Activated naive CD4-positive, alpha-beta T cell treated with anti-CD3 and anti-CD28 coated beads, Interleukin-2, amount 50 U/mL, for 24 hours (primary cell): Measurements from ENCODE around the gene ALDH18A1.
"Not testable (repeated sequence)": the region's sequence is repeated elsewhere in the genome, so short reads cannot be mapped to it uniquely, and the experiment has no call there.

Source experiments
- H3K27ac Mint-ChIP-seq: one replicate; pipeline ENCODE4 v1.8.0; 2021; ENCODE audit warnings: mild to moderate bottlenecking, mixed read lengths
- H3K27me3 Mint-ChIP-seq: one replicate; pipeline ENCODE4 v1.8.0; 2021; ENCODE audit warnings: mixed read lengths
- H3K36me3 Mint-ChIP-seq: one replicate; pipeline ENCODE4 v1.8.0; 2021; ENCODE audit warnings: mixed read lengths
- H3K4me1 Mint-ChIP-seq: one replicate; pipeline ENCODE4 v1.8.0; 2021; ENCODE audit warnings: mixed read lengths
- H3K4me3 Mint-ChIP-seq: one replicate; pipeline ENCODE4 v1.8.0; 2021; ENCODE audit warnings: mild to moderate bottlenecking, mixed read lengths
- H3K9me3 Mint-ChIP-seq: one replicate; pipeline ENCODE4 v1.8.0; 2021; ENCODE audit warnings: mixed read lengths

Gene ALDH18A1

GRCh38 chr10:95656291-95657164 is at the start of gene ALDH18A1:
ALDH18A1 (minus strand) TSS chr10:95656711; CDS start chr10:95653377, 3,334 bp downstream.
- Mint-ChIP-seq H3K36me3 (peaks cover 17% of the 10 kb centered on the region), H3K27ac (peak within 1 kb of the TSS; percentile 94), H3K4me1 (peaks cover 41% of the 10 kb centered on the region), H3K9me3 (peaks cover 4% of the 10 kb centered on the region), H3K4me3 (peak within 1 kb of the TSS; percentile 97), H3K27me3 (no peaks in the 10 kb centered on the region)

- Mint-ChIP-seq H3K9me3 (no peaks in the 10 kb centered on the region), H3K36me3 (no peaks in the 10 kb centered on the region), H3K4me3 (no peak overlapping the region), H3K27me3 (no peaks in the 10 kb centered on the region), H3K27ac (no peak overlapping the region), H3K4me1 (peaks cover 7% of the 10 kb centered on the region)
Observed at GRCh38 chr10:95698415-95698814, 41.9 kb upstream of the ALDH18A1 start.

- no peak overlapping the region for H3K4me3 Mint-ChIP-seq
- H3K36me3 Mint-ChIP-seq, result no peaks in the 10 kb centered on the region
- H3K27me3 Mint-ChIP-seq, result no peaks in the 10 kb centered on the region
- H3K27ac Mint-ChIP-seq, result no peak overlapping the region
- H3K4me1 Mint-ChIP-seq, result peaks cover 13% of the 10 kb centered on the region
- H3K9me3 Mint-ChIP-seq, result no peaks in the 10 kb centered on the region
Observed at GRCh38 chr10:95697429-95697828, 40.9 kb upstream of the ALDH18A1 start.

- no peak overlapping the region for H3K27ac Mint-ChIP-seq
- H3K27me3 Mint-ChIP-seq, result no peaks in the 10 kb centered on the region
Observed at GRCh38 chr10:95694665-95695064, 38.2 kb upstream of the ALDH18A1 start.

GRCh38 chr10:95693668-95694534 is 37.4 kb upstream of the ALDH18A1 start, which contains the start of gene TCTN3:
TCTN3 (minus strand) TSS chr10:95693927; CDS start chr10:95693899, 28 bp downstream.
- H3K9me3 Mint-ChIP-seq, result no peaks in the 10 kb centered on the region
- peak within 1 kb of the TSS; percentile 86 for H3K27ac Mint-ChIP-seq
- H3K4me1 Mint-ChIP-seq, result peaks cover 36% of the 10 kb centered on the region
- no peaks in the 10 kb centered on the region for H3K27me3 Mint-ChIP-seq
- H3K4me3 Mint-ChIP-seq, result peak within 1 kb of the TSS; percentile 96
- peaks cover 9% of the 10 kb centered on the region for H3K36me3 Mint-ChIP-seq

More at GRCh38 chr10:95694665-95695064, 38.2 kb upstream of the ALDH18A1 start:
- Mint-ChIP-seq H3K4me3 (peak overlapping the region; percentile 96), H3K9me3 (no peaks in the 10 kb centered on the region), H3K4me1 (peaks cover 36% of the 10 kb centered on the region), H3K36me3 (peaks cover 9% of the 10 kb centered on the region)

- Mint-ChIP-seq H3K9me3 (no peaks in the 10 kb centered on the region), H3K4me1 (peaks cover 40% of the 10 kb centered on the region), H3K27ac (peak overlapping the region; percentile 86), H3K4me3 (peak overlapping the region; percentile 96), H3K27me3 (no peaks in the 10 kb centered on the region), H3K36me3 (peaks cover 12% of the 10 kb centered on the region)
Observed at GRCh38 chr10:95693071-95693667, 36.7 kb upstream of the ALDH18A1 start.

GRCh38 chr10:95691281-95691680 is 34.8 kb upstream of the ALDH18A1 start:
- H3K27ac Mint-ChIP-seq, result no peak overlapping the region
- H3K27me3 Mint-ChIP-seq, result no peaks in the 10 kb centered on the region
- peaks cover 40% of the 10 kb centered on the region for H3K4me1 Mint-ChIP-seq
- H3K36me3 Mint-ChIP-seq, result peaks cover 13% of the 10 kb centered on the region
- no peak overlapping the region for H3K4me3 Mint-ChIP-seq
- no peaks in the 10 kb centered on the region for H3K9me3 Mint-ChIP-seq

GRCh38 chr10:95688648-95689047 is 32.1 kb upstream of the ALDH18A1 start:
- Mint-ChIP-seq H3K4me3 (no peak overlapping the region), H3K4me1 (peaks cover 33% of the 10 kb centered on the region), H3K36me3 (peaks cover 20% of the 10 kb centered on the region), H3K9me3 (no peaks in the 10 kb centered on the region), H3K27ac (no peak overlapping the region), H3K27me3 (no peaks in the 10 kb centered on the region)

GRCh38 chr10:95683966-95684365 is 27.5 kb upstream of the ALDH18A1 start:
- Mint-ChIP-seq H3K9me3 (no peaks in the 10 kb centered on the region), H3K27ac (no peak overlapping the region)

GRCh38 chr10:95675403-95676116 is 19.0 kb upstream of the ALDH18A1 start:
- Mint-ChIP-seq H3K27me3 (no peaks in the 10 kb centered on the region), H3K4me1 (no peaks in the 10 kb centered on the region), H3K27ac (no peak overlapping the region), H3K4me3 (no peak overlapping the region), H3K9me3 (no peaks in the 10 kb centered on the region), H3K36me3 (peaks cover 11% of the 10 kb centered on the region)

More at GRCh38 chr10:95683966-95684365, 27.5 kb upstream of the ALDH18A1 start:
- Mint-ChIP-seq H3K4me1 (peaks cover 4% of the 10 kb centered on the region), H3K36me3 (peaks cover 22% of the 10 kb centered on the region), H3K27me3 (no peaks in the 10 kb centered on the region), H3K4me3 (no peak overlapping the region)

GRCh38 chr10:95674643-95675042 is 18.1 kb upstream of the ALDH18A1 start:
- Mint-ChIP-seq H3K27ac (no peak overlapping the region), H3K4me3 (no peak overlapping the region), H3K27me3 (no peaks in the 10 kb centered on the region), H3K9me3 (no peaks in the 10 kb centered on the region), H3K4me1 (no peaks in the 10 kb centered on the region), H3K36me3 (peaks cover 7% of the 10 kb centered on the region)

- H3K9me3 Mint-ChIP-seq, H3K27me3 Mint-ChIP-seq, H3K4me1 Mint-ChIP-seq, H3K27ac Mint-ChIP-seq, H3K4me3 Mint-ChIP-seq: not testable (repeated sequence)
- peaks cover 11% of the 10 kb centered on the region for H3K36me3 Mint-ChIP-seq
Observed at GRCh38 chr10:95672641-95673040, 16.1 kb upstream of the ALDH18A1 start.

- Mint-ChIP-seq H3K9me3 (no peaks in the 10 kb centered on the region), H3K27me3 (no peaks in the 10 kb centered on the region), H3K4me1 (no peaks in the 10 kb centered on the region), H3K4me3 (no peak overlapping the region), H3K36me3 (peaks cover 8% of the 10 kb centered on the region), H3K27ac (no peak overlapping the region)
Observed at GRCh38 chr10:95664543-95664942, 8.0 kb upstream of the ALDH18A1 start.

- no peak overlapping the region for H3K27ac Mint-ChIP-seq
- H3K36me3 Mint-ChIP-seq, result peaks cover 4% of the 10 kb centered on the region
- peaks cover 1% of the 10 kb centered on the region for H3K4me1 Mint-ChIP-seq
- no peaks in the 10 kb centered on the region for H3K9me3 Mint-ChIP-seq
- H3K27me3 Mint-ChIP-seq, result no peaks in the 10 kb centered on the region
- H3K4me3 Mint-ChIP-seq, result no peak overlapping the region
Observed at GRCh38 chr10:95663496-95663895, 7.0 kb upstream of the ALDH18A1 start.

GRCh38 chr10:95661818-95662217 is 5.3 kb upstream of the ALDH18A1 start:
- Mint-ChIP-seq H3K4me1 (peaks cover 14% of the 10 kb centered on the region), H3K27me3 (no peaks in the 10 kb centered on the region), H3K4me3 (no peak overlapping the region), H3K27ac (no peak overlapping the region), H3K9me3 (no peaks in the 10 kb centered on the region), H3K36me3 (peaks cover 2% of the 10 kb centered on the region)
